Activated naive CD4-positive, alpha-beta T cell treated with anti-CD3 and anti-CD28 coated beads, Interleukin-2, amount 10 ng/mL, durations not matched to agents 7 days and 5 days (primary cell): Measurements from ENCODE around the gene PLCH2.

ENCODE experiments used
- CTCF ChIA-PET: fragments of 350-600 bp; sonication (Branson Sonifier 250); formaldehyde crosslinking; loops from one replicate; lab custom pipeline; 2021; ENCODE audit warnings: antibody characterized with exemption; lab: Charles Lee
- DNase-seq: peaks from one replicate; pipeline ENCODE4 v3.0.0-alpha.2; 2020
- H3K27ac Mint-ChIP-seq: one replicate; pipeline ENCODE4 v1.8.0; 2021; ENCODE audit warnings: mild to moderate bottlenecking, moderate library complexity, mixed read lengths
- H3K27me3 Mint-ChIP-seq: one replicate; pipeline ENCODE4 v1.8.0; 2021; ENCODE audit warnings: mild to moderate bottlenecking, mixed read lengths
- H3K36me3 Mint-ChIP-seq: one replicate; pipeline ENCODE4 v1.8.0; 2021; ENCODE audit warnings: mixed read lengths
- H3K4me1 Mint-ChIP-seq: one replicate; pipeline ENCODE4 v1.8.0; 2021; ENCODE audit warnings: mixed read lengths
- H3K4me3 Mint-ChIP-seq: one replicate; pipeline ENCODE4 v1.8.0; 2021; ENCODE audit warnings: mild to moderate bottlenecking, moderate library complexity, mixed read lengths
- H3K9me3 Mint-ChIP-seq: one replicate; pipeline ENCODE4 v1.8.0; 2021; ENCODE audit warnings: mixed read lengths

PLCH2 gene

DNA sequence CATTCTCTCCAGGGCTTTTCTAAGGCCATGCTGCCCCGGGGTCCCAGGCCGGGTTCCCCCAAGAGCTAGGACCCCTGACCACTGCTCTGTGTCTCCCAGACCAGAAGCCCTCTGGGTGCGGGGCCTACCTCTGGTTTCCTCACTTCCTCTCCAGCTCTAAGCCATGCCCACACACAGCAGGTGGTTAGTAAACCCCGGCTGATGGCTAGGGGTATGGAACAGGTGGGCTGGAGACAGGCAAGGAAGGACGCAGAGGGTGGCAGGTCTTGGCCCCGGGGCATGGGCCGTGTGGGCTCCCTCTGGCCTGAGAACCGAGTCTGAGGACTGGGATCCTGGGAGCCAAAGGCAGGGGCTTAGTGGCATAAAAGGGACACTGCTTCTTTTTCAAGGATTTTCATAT is 15.9 kb upstream of the PLCH2 start:
- no peak for DNase-seq
- Mint-ChIP-seq H3K4me1 (no peaks in the 10 kb centered on the region), H3K36me3 (no peaks in the 10 kb centered on the region), H3K9me3 (no peaks in the 10 kb centered on the region), H3K4me3 (no peak overlapping the region), H3K27me3 (peaks cover 18% of the 10 kb centered on the region), H3K27ac (no peak overlapping the region)
- CTCF ChIA-PET: no interaction called here

GRCh38 chr1:2460996-2461751 is 14.9 kb upstream of the PLCH2 start:
- no peak overlapping the region for H3K27ac Mint-ChIP-seq
- no peak for DNase-seq
- H3K36me3 Mint-ChIP-seq: no peaks in the 10 kb centered on the region
- CTCF ChIA-PET: no interaction called here
- no peaks in the 10 kb centered on the region for H3K9me3 Mint-ChIP-seq
- peaks cover 18% of the 10 kb centered on the region for H3K27me3 Mint-ChIP-seq
- H3K4me3 Mint-ChIP-seq: no peak overlapping the region
- H3K4me1 Mint-ChIP-seq: no peaks in the 10 kb centered on the region

- peaks cover 27% of the 10 kb centered on the region for H3K27me3 Mint-ChIP-seq
- no peak overlapping the region for H3K4me3 Mint-ChIP-seq
- H3K27ac Mint-ChIP-seq: no peak overlapping the region
- H3K4me1 Mint-ChIP-seq: no peaks in the 10 kb centered on the region
- DNase-seq: no peak
- H3K36me3 Mint-ChIP-seq: no peaks in the 10 kb centered on the region
- H3K9me3 Mint-ChIP-seq: no peaks in the 10 kb centered on the region
- CTCF ChIA-PET: no interaction called here
Measured at GRCh38 chr1:2462819-2463218, 13.3 kb upstream of the PLCH2 start.

- H3K27me3 Mint-ChIP-seq: peaks cover 32% of the 10 kb centered on the region
- H3K4me1 Mint-ChIP-seq: no peaks in the 10 kb centered on the region
- H3K27ac Mint-ChIP-seq: no peak overlapping the region
- H3K4me3 Mint-ChIP-seq: no peak overlapping the region
- CTCF ChIA-PET: no interaction called here
- no peaks in the 10 kb centered on the region for H3K9me3 Mint-ChIP-seq
- H3K36me3 Mint-ChIP-seq: no peaks in the 10 kb centered on the region
- no peak for DNase-seq
Measured at GRCh38 chr1:2463396-2463795, 12.7 kb upstream of the PLCH2 start.

DNA sequence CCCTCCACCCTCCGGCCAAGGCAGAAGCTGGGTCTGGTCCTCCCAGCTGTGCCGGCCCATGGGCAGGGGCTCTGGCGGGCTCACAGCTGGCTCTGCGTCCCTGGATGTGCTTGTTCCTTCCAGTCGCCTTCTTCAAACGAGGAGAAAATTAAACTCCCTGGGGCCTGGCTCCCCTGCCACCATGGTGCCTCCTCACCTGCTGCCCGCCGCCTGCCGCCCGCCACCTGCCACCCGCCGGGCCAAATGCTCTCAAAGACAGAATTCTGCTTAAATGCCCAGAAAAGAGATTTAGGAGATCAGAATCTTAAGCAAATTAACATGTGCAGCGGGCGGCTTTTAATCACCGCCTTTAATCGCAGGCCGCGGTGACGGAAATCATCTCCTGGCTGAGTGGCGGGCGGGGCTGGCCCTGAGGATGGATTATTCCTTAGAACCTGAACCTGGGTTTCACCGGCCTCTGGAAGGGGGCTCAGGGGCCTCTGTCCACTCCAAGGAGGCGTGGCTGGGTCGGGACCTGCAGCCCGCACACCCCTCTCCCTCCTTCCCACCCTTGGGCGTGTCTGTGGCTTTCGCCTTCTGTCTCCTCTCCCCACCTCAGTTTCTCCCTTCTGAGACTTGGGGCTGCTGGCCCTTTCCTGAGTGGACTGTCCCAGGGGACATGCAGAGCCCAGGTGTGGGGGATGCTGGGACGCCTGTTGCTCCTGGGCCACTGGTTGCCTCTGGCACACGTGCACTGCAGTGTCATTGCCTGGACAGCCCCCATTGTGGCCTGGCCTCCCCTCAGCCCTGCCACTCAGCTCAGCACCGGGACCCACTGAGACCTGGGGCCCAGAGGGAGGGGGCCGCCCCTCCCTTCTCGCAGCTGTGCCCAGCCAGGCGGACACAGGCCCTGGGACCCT is 10.5 kb upstream of the PLCH2 start:
- Mint-ChIP-seq H3K4me3 (no peak overlapping the region), H3K9me3 (no peaks in the 10 kb centered on the region), H3K27me3 (peaks cover 48% of the 10 kb centered on the region), H3K27ac (no peak overlapping the region), H3K4me1 (no peaks in the 10 kb centered on the region), H3K36me3 (no peaks in the 10 kb centered on the region)
- CTCF ChIA-PET: no interaction called here
- DNase-seq: no peak

DNA sequence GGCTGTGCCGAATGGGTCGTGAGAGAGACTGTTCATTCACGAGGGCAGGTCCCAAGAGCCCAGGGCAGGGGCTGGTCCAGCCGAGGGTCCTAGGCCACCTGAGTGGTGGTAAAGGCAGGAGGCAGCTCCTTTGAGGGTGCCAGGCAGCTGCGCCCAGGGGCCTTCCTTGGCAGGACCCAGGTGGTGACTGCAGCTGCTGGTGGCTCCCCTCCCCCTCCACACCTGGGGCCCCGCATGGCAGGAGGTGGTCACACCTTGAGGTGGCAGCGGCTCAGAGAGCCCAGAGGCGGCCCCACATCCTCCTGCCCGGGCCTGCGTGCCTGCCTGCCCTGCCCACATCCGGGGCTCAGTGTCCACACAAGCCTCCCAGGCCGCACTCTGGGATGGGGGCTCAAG is 9.8 kb upstream of the PLCH2 start:
- CTCF ChIA-PET: no interaction called here
- Mint-ChIP-seq H3K9me3 (no peaks in the 10 kb centered on the region), H3K27ac (no peak overlapping the region), H3K4me3 (no peak overlapping the region), H3K27me3 (peaks cover 48% of the 10 kb centered on the region), H3K4me1 (no peaks in the 10 kb centered on the region), H3K36me3 (no peaks in the 10 kb centered on the region)
- DNase-seq: no peak

- CTCF ChIA-PET: no interaction called here
- Mint-ChIP-seq H3K27ac (no peak overlapping the region), H3K27me3 (peaks cover 48% of the 10 kb centered on the region), H3K9me3 (no peaks in the 10 kb centered on the region), H3K4me3 (no peak overlapping the region), H3K36me3 (no peaks in the 10 kb centered on the region), H3K4me1 (no peaks in the 10 kb centered on the region)
- DNase-seq: peak; percentile 36
Measured at GRCh38 chr1:2466958-2467554, 9.0 kb upstream of the PLCH2 start.

GRCh38 chr1:2468041-2468472 is 8.0 kb upstream of the PLCH2 start:
- peak; percentile 72 for DNase-seq
- CTCF ChIA-PET: no interaction called here
- H3K4me3 Mint-ChIP-seq: no peak overlapping the region
- H3K4me1 Mint-ChIP-seq: no peaks in the 10 kb centered on the region
- H3K27ac Mint-ChIP-seq: no peak overlapping the region
- H3K9me3 Mint-ChIP-seq: no peaks in the 10 kb centered on the region
- peaks cover 45% of the 10 kb centered on the region for H3K27me3 Mint-ChIP-seq
- H3K36me3 Mint-ChIP-seq: no peaks in the 10 kb centered on the region

DNA sequence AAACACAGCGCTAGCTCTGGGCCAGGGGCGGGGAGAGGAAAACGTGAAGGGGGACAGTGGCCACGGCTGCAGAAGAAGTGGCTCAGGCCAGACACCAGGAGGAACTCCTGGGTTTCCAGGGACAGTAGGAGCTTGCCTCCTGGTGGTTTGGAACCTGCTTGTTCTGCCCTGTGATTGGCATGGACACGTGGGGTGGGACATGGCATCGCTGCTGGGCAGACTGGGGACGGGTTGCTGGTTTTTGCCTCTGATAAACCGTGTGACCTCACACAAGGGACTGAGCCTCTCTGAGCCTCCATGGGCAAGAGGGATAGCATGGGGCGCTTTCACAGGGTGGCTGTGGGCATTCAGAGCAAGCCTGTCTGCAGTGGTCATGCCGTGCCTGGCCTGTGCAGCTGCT is 7.5 kb upstream of the PLCH2 start:
- Mint-ChIP-seq H3K4me3 (no peak overlapping the region), H3K27me3 (peaks cover 42% of the 10 kb centered on the region), H3K4me1 (no peaks in the 10 kb centered on the region), H3K27ac (no peak overlapping the region), H3K9me3 (no peaks in the 10 kb centered on the region), H3K36me3 (no peaks in the 10 kb centered on the region)
- CTCF ChIA-PET: no interaction called here
- DNase-seq: no peak

- H3K27ac Mint-ChIP-seq: no peak overlapping the region
- H3K9me3 Mint-ChIP-seq: no peaks in the 10 kb centered on the region
- no peak overlapping the region for H3K4me3 Mint-ChIP-seq
- H3K4me1 Mint-ChIP-seq: no peaks in the 10 kb centered on the region
- CTCF ChIA-PET: interaction anchor here (0.6 kb wide), 1 partner anchor 470 kb away, joined by 3 read pairs; no protein-coding TSS in a partner anchor
- no peak for DNase-seq
- H3K36me3 Mint-ChIP-seq: no peaks in the 10 kb centered on the region
- peaks cover 34% of the 10 kb centered on the region for H3K27me3 Mint-ChIP-seq
Measured at GRCh38 chr1:2469103-2469940, 6.8 kb upstream of the PLCH2 start.

- CTCF ChIA-PET: no interaction called here
- Mint-ChIP-seq H3K9me3 (no peaks in the 10 kb centered on the region), H3K27ac (no peak overlapping the region), H3K4me1 (no peaks in the 10 kb centered on the region), H3K4me3 (no peak overlapping the region), H3K27me3 (peaks cover 30% of the 10 kb centered on the region), H3K36me3 (no peaks in the 10 kb centered on the region)
- no peak for DNase-seq
Measured at GRCh38 chr1:2470290-2471158, 5.6 kb upstream of the PLCH2 start.

DNA sequence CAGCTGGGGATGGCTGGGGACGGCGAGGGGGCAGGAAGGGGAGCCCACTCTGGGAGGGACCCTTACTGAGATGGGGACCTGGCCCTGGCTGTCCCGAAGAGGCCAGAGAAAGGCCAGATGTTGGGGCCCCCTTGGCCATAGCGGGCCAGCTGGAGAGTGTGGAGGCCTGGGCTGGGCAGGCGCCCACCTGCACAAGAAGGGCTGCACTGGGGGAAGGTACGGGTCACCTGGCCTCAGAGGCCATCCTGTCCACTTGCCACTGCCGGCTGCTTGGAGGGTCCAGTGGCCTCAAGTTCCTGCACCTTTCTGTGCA is 5.0 kb upstream of the PLCH2 start:
- CTCF ChIA-PET: no interaction called here
- no peaks in the 10 kb centered on the region for H3K9me3 Mint-ChIP-seq
- no peak overlapping the region for H3K27ac Mint-ChIP-seq
- peaks cover 30% of the 10 kb centered on the region for H3K27me3 Mint-ChIP-seq
- no peak overlapping the region for H3K4me3 Mint-ChIP-seq
- no peaks in the 10 kb centered on the region for H3K36me3 Mint-ChIP-seq
- no peaks in the 10 kb centered on the region for H3K4me1 Mint-ChIP-seq
- no peak for DNase-seq

DNA sequence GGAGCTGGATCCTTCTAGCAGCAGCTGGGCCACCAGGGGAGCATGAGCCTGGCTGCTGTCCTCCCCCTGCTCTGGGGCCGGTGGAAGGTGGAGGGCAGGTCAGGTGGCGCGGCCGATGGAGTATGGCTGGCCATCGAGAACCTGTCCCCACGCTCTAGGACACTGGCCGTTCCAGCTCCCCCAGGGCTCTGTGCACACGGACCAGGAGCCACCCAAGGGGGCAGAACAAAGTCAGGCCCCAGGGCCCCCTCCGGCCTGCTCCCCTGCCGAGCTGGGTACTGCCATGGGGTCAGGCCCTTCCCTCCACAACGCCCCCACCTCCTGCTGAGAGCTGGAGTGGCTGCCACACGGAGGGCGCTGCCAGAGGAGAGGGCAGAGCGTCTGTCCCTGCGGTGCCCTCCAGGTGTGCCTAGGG is 4.5 kb upstream of the PLCH2 start:
- CTCF ChIA-PET: no interaction called here
- no peak overlapping the region for H3K27ac Mint-ChIP-seq
- no peak for DNase-seq
- no peaks in the 10 kb centered on the region for H3K4me1 Mint-ChIP-seq
- no peaks in the 10 kb centered on the region for H3K9me3 Mint-ChIP-seq
- no peak overlapping the region for H3K4me3 Mint-ChIP-seq
- H3K27me3 Mint-ChIP-seq: peaks cover 26% of the 10 kb centered on the region
- no peaks in the 10 kb centered on the region for H3K36me3 Mint-ChIP-seq
